Thyroid gland (tissue), 4 donors: ENCODE results near the gene SYP.

Source experiments
- CTCF ChIP-seq, 6 experiments: fragments of 200-600 bp in 3 of 6; fragments of 450-650 bp in 3 of 6; sonication (generic) in 3 of 6; IDR thresholded peaks; one replicate each; pipeline ENCODE4 v1.5.1; 2016 to 2019; ENCODE audit warnings: antibody characterized with exemption in 6 of 6, mild to moderate bottlenecking in 2 of 6, inconsistent platforms in 1 of 6, moderate library complexity in 1 of 6
- POLR2A ChIP-seq, 2 donors: fragments of 450-650 bp; IDR thresholded peaks; one replicate each; pipeline ENCODE4 v1.6.1; 2017; ENCODE audit warnings: antibody characterized with exemption in 2 of 2, mild to moderate bottlenecking in 2 of 2, moderate library complexity in 1 of 2

GRCh38 chrX:49176421-49177326, 23.3 kb downstream of the SYP start:
- TF ChIP-seq CTCF (IDR thresholded peaks at IDR 0.05): no peak
- TF ChIP-seq POLR2A (IDR thresholded peaks at IDR 0.05): no peak
